Hepatocyte (in vitro differentiated cells): ENCODE data around the gene NPHP1.

ENCODE experiments used
- CTCF ChIP-seq: fragments of 200-600 bp; sonication (generic); IDR thresholded peaks from 2 replicates; pipeline ENCODE4 v1.5.1; 2016; ENCODE audit warnings: antibody characterized with exemption, mild to moderate bottlenecking; ENCODE audit not compliant: poor library complexity
- EZH2 ChIP-seq: fragments of 200-600 bp; sonication (generic); IDR thresholded peaks from 2 replicates; pipeline ENCODE4 v1.6.1; 2016; ENCODE audit warnings: antibody characterized with exemption, mild to moderate bottlenecking, borderline replicate concordance

GRCh38 chr2:110172506-110172905, 32.3 kb downstream of the NPHP1 start:
- no peak for TF ChIP-seq EZH2
- TF ChIP-seq CTCF: no peak
